Neural cell (in vitro differentiated cells): ENCODE results near the gene VWA7. TPM values are rescaled to one million over a fixed set of nuclear protein-coding genes. Genes with fewer than 3 reads are reported as not detected.
"Not testable (repeated sequence)": the region's sequence is repeated elsewhere in the genome, so short reads cannot be mapped to it uniquely, and the experiment has no call there.

Experiments used
- H2AFZ ChIP-seq: fragments of 200-600, 300-800 bp; sonication (generic), shearing (Covaris generic); 2 replicates; pipeline ENCODE4 v1.6.0; 2014; ENCODE audit warnings: low read depth, mild to moderate bottlenecking, antibody characterized with exemption, low read length, moderate library complexity
- H3F3A ChIP-seq: fragments of 200-600 bp; shearing (Covaris generic); 2 replicates; pipeline ENCODE4 v1.6.1; 2016; ENCODE audit warnings: mild to moderate bottlenecking, moderate library complexity, mixed read lengths, antibody characterized with exemption, low read length; ENCODE audit not compliant: insufficient read depth, poor library complexity, severe bottlenecking
- H3K27ac ChIP-seq: fragments of 200-600, 300-800 bp; sonication (generic), shearing (Covaris generic); 2 replicates; pipeline ENCODE4 v1.5.1; 2014; ENCODE audit warnings: mild to moderate bottlenecking, low read length, moderate library complexity
- H3K27me3 ChIP-seq: fragments of 300-800, 200-600 bp; sonication (generic), shearing (Covaris generic); 2 replicates; pipeline ENCODE4 v1.6.0; 2014; ENCODE audit warnings: mild to moderate bottlenecking, low read depth, low read length, moderate library complexity; ENCODE audit not compliant: insufficient read depth
- H3K36me3 ChIP-seq: fragments of 300-800, 200-600 bp; sonication (generic), shearing (Covaris generic); 2 replicates; pipeline ENCODE4 v1.5.1; 2014; ENCODE audit warnings: mild to moderate bottlenecking, antibody characterized with exemption, low read length, moderate library complexity; ENCODE audit not compliant: insufficient read depth
- H3K4me2 ChIP-seq: fragments of 300-800, 200-600 bp; sonication (generic), shearing (Covaris generic); 2 replicates; pipeline ENCODE4 v1.6.0; 2014; ENCODE audit warnings: mild to moderate bottlenecking, low read length
- H3K4me3 ChIP-seq: fragments of 300-800, 200-600 bp; sonication (generic), shearing (Covaris generic); 2 replicates; pipeline ENCODE4 v1.5.1; 2014; ENCODE audit warnings: mild to moderate bottlenecking, low read length, moderate library complexity
- H3K79me2 ChIP-seq: fragments of 200-600 bp; shearing (Covaris generic); replicated peaks from 2 replicates; pipeline ENCODE4 v1.6.0; 2014; ENCODE audit warnings: mild to moderate bottlenecking, low read length, moderate library complexity; ENCODE audit not compliant: insufficient read depth
- H3K9ac ChIP-seq: fragments of 300-800, 200-600 bp; sonication (generic), shearing (Covaris generic); 2 replicates; pipeline ENCODE4 v1.6.1; 2016; ENCODE audit warnings: mild to moderate bottlenecking, low read length, mixed read lengths
- H3K9me2 ChIP-seq: fragments of 200-600 bp; shearing (Covaris generic); 2 replicates; pipeline ENCODE4 v1.6.1; 2016; ENCODE audit warnings: mild to moderate bottlenecking, low read length, mixed read lengths; ENCODE audit not compliant: insufficient read depth
- H3K9me3 ChIP-seq: fragments of 200-600, 300-800 bp; sonication (generic), shearing (Covaris generic); 2 replicates; pipeline ENCODE4 v1.6.1; 2016; ENCODE audit warnings: mild to moderate bottlenecking, mixed run types, low read length, moderate library complexity, mixed read lengths
- H4K20me1 ChIP-seq: fragments of 200-600 bp; shearing (Covaris generic); 2 replicates; pipeline ENCODE4 v1.6.1; 2016; ENCODE audit warnings: mild to moderate bottlenecking, mixed run types; ENCODE audit not compliant: insufficient read depth
- CTCF ChIP-seq: fragments of 450-650 bp; IDR thresholded peaks from 2 replicates; pipeline ENCODE4 v1.5.1; 2014; ENCODE audit warnings: antibody characterized with exemption, mild to moderate bottlenecking, moderate library complexity; ENCODE audit not compliant: poor library complexity, severe bottlenecking
- EP300 ChIP-seq: fragments of 450-650 bp; conservative IDR thresholded peaks from 2 replicates; pipeline ENCODE4 v1.6.1; 2014; ENCODE audit warnings: antibody characterized with exemption, mild to moderate bottlenecking, moderate library complexity; ENCODE audit not compliant: poor library complexity, severe bottlenecking
- EZH2 ChIP-seq: fragments of 200-600, 300-800 bp; shearing (Covaris generic), sonication (generic); IDR thresholded peaks from 2 replicates; pipeline ENCODE4 v1.6.1; 2014; ENCODE audit warnings: antibody characterized with exemption, low read length, borderline replicate concordance, mild to moderate bottlenecking; ENCODE audit not compliant: insufficient read depth, poor library complexity, severe bottlenecking
- MXI1 ChIP-seq: fragments of 450-650 bp; conservative IDR thresholded peaks from 2 replicates; pipeline ENCODE4 v1.6.1; 2014; ENCODE audit warnings: antibody characterized with exemption, mild to moderate bottlenecking; ENCODE audit not compliant: poor library complexity, severe bottlenecking
- POLR2AphosphoS5 ChIP-seq: IDR thresholded peaks from 2 replicates; pipeline ENCODE4 v1.6.1; 2012
- RAD21 ChIP-seq: fragments of 450-650 bp; conservative IDR thresholded peaks from 2 replicates; pipeline ENCODE4 v1.6.1; 2014; ENCODE audit warnings: antibody characterized with exemption, mild to moderate bottlenecking, moderate library complexity
- REST ChIP-seq: IDR thresholded peaks from 2 replicates; pipeline ENCODE4 v1.6.1; 2012; ENCODE audit warnings: borderline replicate concordance
- SMC3 ChIP-seq: fragments of 450-650 bp; conservative IDR thresholded peaks from 2 replicates; pipeline ENCODE4 v1.6.1; 2014; ENCODE audit warnings: antibody characterized with exemption, mild to moderate bottlenecking, moderate library complexity; ENCODE audit not compliant: poor library complexity
- TAF1 ChIP-seq: IDR thresholded peaks from 2 replicates; pipeline ENCODE4 v1.6.1; 2012; ENCODE audit warnings: low read depth
- polyA plus RNA-seq: library from polyadenylated mRNA; depleted of rRNA; stranded (reverse); fragments of >200 nt; gene quantifications from 2 replicates; pipeline ENCODE4 v1.2.3, GENCODE V29; 2014

Gene VWA7
- polyA plus RNA-seq, 1 donor from 2014 or later: 5.3 TPM

DNA sequence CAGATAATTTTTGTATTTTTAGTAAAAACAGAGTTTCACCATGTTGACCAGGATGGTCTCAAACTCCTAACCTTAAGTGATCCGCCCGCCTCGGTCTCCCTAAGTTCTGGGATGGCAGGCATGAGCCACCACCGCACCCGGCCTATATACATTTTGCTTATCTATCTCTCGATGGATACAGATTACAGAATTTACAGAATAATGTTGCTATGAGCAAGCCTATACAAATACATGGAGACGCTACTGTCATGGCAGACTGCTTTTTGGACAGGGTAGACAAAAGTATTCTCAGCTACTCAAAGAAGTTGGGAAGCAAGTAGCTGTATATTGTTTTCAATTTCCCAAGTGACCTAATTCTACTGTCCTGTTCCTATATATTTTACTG lies 36.3 kb upstream of the VWA7 start:
- no peak overlapping the region for H3K4me2 ChIP-seq
- H3K9me2 ChIP-seq: no peaks in the 10 kb centered on the region
- H3K79me2 ChIP-seq: no peaks in the 10 kb centered on the region
- no peak overlapping the region for H3K27ac ChIP-seq
- no peaks in the 10 kb centered on the region for H3F3A ChIP-seq
- H3K4me3 ChIP-seq: no peak overlapping the region
- H2AFZ ChIP-seq: no peak overlapping the region
- H4K20me1 ChIP-seq: no peaks in the 10 kb centered on the region
- H3K36me3 ChIP-seq: no peaks in the 10 kb centered on the region
- TF ChIP-seq MXI1: no peak
- TF ChIP-seq TAF1: no peak
- no peak for TF ChIP-seq POLR2AphosphoS5
- TF ChIP-seq EP300: no peak
- H3K27me3 ChIP-seq: no peaks in the 10 kb centered on the region
- no peak overlapping the region for H3K9ac ChIP-seq
- H3K9me3 ChIP-seq: no peaks in the 10 kb centered on the region

DNA sequence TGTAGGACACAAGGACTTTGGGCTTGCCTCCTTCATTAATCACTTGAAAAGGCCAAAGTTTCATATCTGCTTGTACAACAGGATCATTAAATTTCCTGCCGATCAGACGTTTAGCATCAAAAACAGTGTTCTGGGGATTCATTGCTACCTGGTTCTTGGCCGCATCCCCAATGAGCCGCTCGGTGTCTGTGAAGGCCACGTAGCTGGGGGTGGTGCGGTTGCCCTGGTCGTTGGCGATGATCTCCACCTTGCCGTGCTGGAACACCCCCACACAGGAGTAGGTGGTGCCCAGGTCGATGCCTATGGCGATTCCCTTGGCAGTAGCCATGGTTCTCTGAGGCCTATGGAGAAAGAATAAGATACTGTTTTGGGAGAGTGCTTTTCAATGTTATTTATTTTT lies 34.5 kb upstream of the VWA7 start:
- H3K4me2 ChIP-seq: no peak overlapping the region
- H4K20me1 ChIP-seq: no peaks in the 10 kb centered on the region
- H3K4me3 ChIP-seq: no peak overlapping the region
- no peak overlapping the region for H3K9ac ChIP-seq
- no peaks in the 10 kb centered on the region for H3K9me3 ChIP-seq
- H3K27ac ChIP-seq: no peak overlapping the region
- no peaks in the 10 kb centered on the region for H3K79me2 ChIP-seq
- TF ChIP-seq RAD21 (no peak), SMC3 (no peak)
- no peaks in the 10 kb centered on the region for H3K27me3 ChIP-seq
- no peaks in the 10 kb centered on the region for H3F3A ChIP-seq
- no peak overlapping the region for H2AFZ ChIP-seq
- no peaks in the 10 kb centered on the region for H3K9me2 ChIP-seq
- H3K36me3 ChIP-seq: no peaks in the 10 kb centered on the region

DNA sequence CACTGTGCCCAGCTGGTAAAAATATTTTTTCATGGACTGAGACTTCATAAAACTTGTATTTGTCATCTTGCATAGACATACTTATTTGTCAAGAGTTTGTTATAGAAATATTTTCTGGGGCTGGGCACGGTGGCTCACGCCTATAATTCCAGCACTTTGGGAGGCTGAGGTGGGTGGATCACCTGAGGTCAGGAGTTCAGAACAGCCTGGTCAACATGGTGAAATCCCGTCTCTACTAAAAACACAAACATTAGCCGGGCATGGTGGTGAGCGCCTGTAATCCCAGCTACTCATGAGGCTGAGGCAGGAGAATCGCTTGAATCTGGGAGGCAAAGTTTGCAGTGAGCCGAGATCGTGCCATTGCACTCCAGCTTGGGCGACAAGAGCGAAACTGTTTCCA lies 31.5 kb upstream of the VWA7 start:
- not testable (repeated sequence) for H3K4me2 ChIP-seq, H2AFZ ChIP-seq, H3K27me3 ChIP-seq, H4K20me1 ChIP-seq, H3K9me3 ChIP-seq, H3K79me2 ChIP-seq, H3K36me3 ChIP-seq, H3K9me2 ChIP-seq, H3F3A ChIP-seq, H3K4me3 ChIP-seq, H3K27ac ChIP-seq, H3K9ac ChIP-seq

DNA sequence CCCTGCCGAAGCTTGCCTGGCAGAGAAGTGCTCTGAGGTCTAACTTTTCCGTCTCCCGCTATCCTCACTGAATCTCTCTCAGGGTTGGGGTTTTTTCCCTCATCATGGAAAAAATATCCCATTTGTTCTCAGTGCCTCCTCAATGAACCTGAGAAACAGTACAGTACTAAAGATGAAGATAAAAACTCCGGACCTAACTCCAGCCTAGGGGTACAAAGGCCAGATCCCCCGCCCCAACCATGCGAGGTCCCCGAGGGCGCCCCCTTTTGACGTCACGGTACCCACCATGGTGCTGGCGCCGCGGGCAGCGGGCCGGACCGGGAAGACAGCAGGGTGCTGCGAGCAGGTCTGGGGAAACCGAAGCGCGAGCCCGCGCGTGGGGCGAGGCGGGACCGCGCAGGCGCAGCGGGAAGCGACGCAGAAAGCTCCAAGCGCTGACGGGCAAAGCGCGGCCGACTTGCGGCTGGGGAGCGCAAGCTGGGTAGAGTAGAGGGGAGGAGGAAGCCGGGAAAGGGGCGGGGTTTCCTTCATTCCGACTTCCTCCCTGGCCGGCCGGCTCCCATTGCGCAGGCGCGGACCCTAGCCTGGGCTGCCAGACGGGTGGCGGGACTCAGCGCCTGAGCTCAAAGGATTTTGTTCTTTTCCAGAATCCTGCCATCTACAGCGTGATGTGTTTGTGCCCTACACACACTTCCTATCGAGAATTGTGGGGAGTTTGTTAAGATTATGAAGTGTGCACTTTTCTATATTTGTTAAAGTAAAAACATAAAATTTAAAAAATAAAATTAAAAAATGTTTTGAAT lies 29.5 kb upstream of the VWA7 start, which contains the start of gene LSM2:
Gene LSM2, minus strand, starts transcription at position 497 of the 803 bp plus-strand sequence. Its CDS starts 209 bp downstream, at position 288.
- TF ChIP-seq RAD21 (peak; percentile 52), TAF1 (peak; percentile 57), EZH2 (no peak), SMC3 (peak; percentile 31), CTCF (peak; percentile 58), POLR2AphosphoS5 (peak; percentile 79), REST (peak; percentile 15), MXI1 (peak; percentile 86), EP300 (peak; percentile 31)
- Histone ChIP-seq H2AFZ (peak within 1 kb of the TSS; percentile 70), H3K4me2 (peak within 1 kb of the TSS; percentile 77), H3K4me3 (peak within 1 kb of the TSS; percentile 76), H3K9me3 (no peaks in the 10 kb centered on the region), H3K27me3 (no peaks in the 10 kb centered on the region), H3K79me2 (peaks cover 9% of the 10 kb centered on the region), H3K36me3 (no peaks in the 10 kb centered on the region), H4K20me1 (no peaks in the 10 kb centered on the region), H3F3A (no peaks in the 10 kb centered on the region), H3K9ac (peak within 1 kb of the TSS; percentile 78), H3K27ac (peak within 1 kb of the TSS; percentile 83), H3K9me2 (no peaks in the 10 kb centered on the region)
